HFFc6 (cell line): ENCODE data around the gene SYT2. TPM values are rescaled to one million over a fixed set of nuclear protein-coding genes. Genes with fewer than 3 reads are reported as not detected.
A peak's percentile ranks its signal among the peaks of the same experiment; 100 is the strongest.
"Not testable (repeated sequence)": the region's sequence is repeated elsewhere in the genome, so short reads cannot be mapped to it uniquely, and the experiment has no call there.

Experiments used
- DNase-seq: peaks from one replicate; pipeline ENCODE4 v3.0.0-alpha.2; 2018
- H3K27ac Mint-ChIP-seq: 2 replicates; pipeline ENCODE4 v1.8.0; 2020; ENCODE audit warnings: mild to moderate bottlenecking, mixed read lengths
- H3K27me3 Mint-ChIP-seq: 2 replicates; pipeline ENCODE4 v1.8.0; 2021; ENCODE audit warnings: mild to moderate bottlenecking, moderate library complexity, mixed read lengths; ENCODE audit not compliant: insufficient read depth
- H3K36me3 Mint-ChIP-seq: 2 replicates; pipeline ENCODE4 v1.8.0; 2021; ENCODE audit warnings: low read depth, mixed read lengths
- H3K4me1 Mint-ChIP-seq: 2 replicates; pipeline ENCODE4 v1.8.0; 2020; ENCODE audit warnings: low read depth, mixed read lengths
- H3K4me3 Mint-ChIP-seq: 2 replicates; pipeline ENCODE4 v1.8.0; 2020; ENCODE audit warnings: mild to moderate bottlenecking, moderate library complexity, mixed read lengths
- H3K9me3 Mint-ChIP-seq: 2 replicates; pipeline ENCODE4 v1.8.0; 2020; ENCODE audit warnings: mild to moderate bottlenecking, mixed read lengths
- CTCF ChIP-seq: fragments of 200-600 bp; sonication (generic); IDR thresholded peaks from 2 replicates; pipeline ENCODE4 v1.5.0; 2021; ENCODE audit warnings: antibody characterized with exemption, mild to moderate bottlenecking
- total RNA-seq, 6 experiments: library from RNA; stranded (reverse); fragmentation: NEBNext Ultra II Directional; extraction: Animal tissue kit (Norgen Biotek cat#: 25700); gene quantifications; 2 replicates in 1 of 6; 3 replicates in 5 of 6; pipeline ENCODE4 v1.2.3, GENCODE V29; 2021

SYT2 gene
- total RNA-seq, 6 experiments from 2014 or later = 0.03 TPM; not detected in 5

GRCh38 chr1:202547215-202547614 is 163.0 kb downstream of the SYT2 start:
- Mint-ChIP-seq H3K9me3 (no peaks in the 10 kb centered on the region), H3K36me3 (no peaks in the 10 kb centered on the region), H3K27me3 (no peaks in the 10 kb centered on the region), H3K4me3 (no peak overlapping the region), H3K4me1 (peaks cover 23% of the 10 kb centered on the region), H3K27ac (no peak overlapping the region)
- no peak for DNase-seq
- TF ChIP-seq CTCF = no peak

- not testable (repeated sequence) for H3K4me3 Mint-ChIP-seq, H3K9me3 Mint-ChIP-seq, DNase-seq, H3K36me3 Mint-ChIP-seq, H3K27me3 Mint-ChIP-seq, H3K27ac Mint-ChIP-seq
- peaks cover 19% of the 10 kb centered on the region for H3K4me1 Mint-ChIP-seq
Observed at GRCh38 chr1:202546796-202547195, 163.5 kb downstream of the SYT2 start.

GRCh38 chr1:202546377-202546776 is 163.9 kb downstream of the SYT2 start:
- H3K36me3 Mint-ChIP-seq, H3K9me3 Mint-ChIP-seq, H3K27ac Mint-ChIP-seq, H3K4me3 Mint-ChIP-seq, H3K27me3 Mint-ChIP-seq, DNase-seq: not testable (repeated sequence)
- peaks cover 15% of the 10 kb centered on the region for H3K4me1 Mint-ChIP-seq

GRCh38 chr1:202545647-202546303 is 164.5 kb downstream of the SYT2 start:
- not testable (repeated sequence) for H3K36me3 Mint-ChIP-seq, H3K4me3 Mint-ChIP-seq, DNase-seq, H3K27ac Mint-ChIP-seq, H3K9me3 Mint-ChIP-seq, H3K27me3 Mint-ChIP-seq
- peaks cover 18% of the 10 kb centered on the region for H3K4me1 Mint-ChIP-seq

- H3K27ac Mint-ChIP-seq, DNase-seq, H3K27me3 Mint-ChIP-seq, H3K36me3 Mint-ChIP-seq, H3K9me3 Mint-ChIP-seq, H3K4me3 Mint-ChIP-seq: not testable (repeated sequence)
- peaks cover 27% of the 10 kb centered on the region for H3K4me1 Mint-ChIP-seq
Observed at GRCh38 chr1:202544766-202545449, 165.3 kb downstream of the SYT2 start.

- H3K4me3 Mint-ChIP-seq = peak overlapping the region; percentile 46; the same call in 1 of the 2 replicates
- peak overlapping the region; percentile 50; the same call in 1 of the 2 replicates for H3K27ac Mint-ChIP-seq
Observed at GRCh38 chr1:202543537-202543936, 166.7 kb downstream of the SYT2 start.

GRCh38 chr1:202542415-202542814 is 167.8 kb downstream of the SYT2 start:
- H3K4me3 Mint-ChIP-seq, H3K27ac Mint-ChIP-seq, DNase-seq, H3K9me3 Mint-ChIP-seq, H3K36me3 Mint-ChIP-seq, H3K27me3 Mint-ChIP-seq: not testable (repeated sequence)
- H3K4me1 Mint-ChIP-seq = peaks cover 45% of the 10 kb centered on the region

More at GRCh38 chr1:202543537-202543936, 166.7 kb downstream of the SYT2 start:
- peak; percentile 65 for DNase-seq
- H3K9me3 Mint-ChIP-seq, H3K27me3 Mint-ChIP-seq, H3K36me3 Mint-ChIP-seq: not testable (repeated sequence)
- H3K4me1 Mint-ChIP-seq = peaks cover 40% of the 10 kb centered on the region

GRCh38 chr1:202540858-202541257 is 169.4 kb downstream of the SYT2 start:
- H3K4me1 Mint-ChIP-seq = peaks cover 36% of the 10 kb centered on the region
- DNase-seq, H3K27me3 Mint-ChIP-seq, H3K36me3 Mint-ChIP-seq, H3K27ac Mint-ChIP-seq, H3K9me3 Mint-ChIP-seq, H3K4me3 Mint-ChIP-seq: not testable (repeated sequence)

Other genes starting within 250 kb of the SYT2 start
- 10 to 100 TPM; 48.1 to 65.5 (median 53.5) TPM for gene KDM5B, start 98.0 kb upstream of the SYT2 start, total RNA-seq
- 1 to 10 TPM; 1.7 to 4.0 (median 1.8) TPM for gene PCAT6, start 100.5 kb upstream of the SYT2 start, total RNA-seq
- 10 to 100 TPM in 4 of 6 experiments, 1 to 10 TPM in 2; 9.0 to 11.7 (median 10.9) TPM for gene RABIF, start 178.7 kb upstream of the SYT2 start, total RNA-seq
- 10 to 100 TPM; 19.8 to 28.6 (median 23.5) TPM for gene KLHL12, start 216.8 kb upstream of the SYT2 start, total RNA-seq
- 100 to 1,000 TPM in 3 of 6 experiments, 10 to 100 TPM in 3; 90.5 to 123 (median 103) TPM for gene ADIPOR1, start 247.9 kb upstream of the SYT2 start, total RNA-seq